Activated CD8-positive, alpha-beta T cell treated with anti-CD3 and anti-CD28 coated beads, Interleukin-2, amount 10 ng/mL, durations not matched to agents 7 days and 5 days (primary cell): ENCODE measurements around the gene ATP2A3. TPM values are rescaled to one million over a fixed set of nuclear protein-coding genes. Genes with fewer than 3 reads are reported as not detected.

ENCODE experiments used
- ATAC-seq: fragments of 150-1000 bp; cut with Tn5 transposase; one replicate; pipeline ENCODE4 v1.10.0; 2021; ENCODE audit warnings: moderate library complexity
- CTCF ChIA-PET: fragments of 350-600 bp; sonication (Branson Sonifier 250); formaldehyde crosslinking; loops from one replicate; lab custom pipeline; 2021; ENCODE audit warnings: antibody characterized with exemption; lab: Charles Lee
- POLR2A ChIA-PET: fragments of 350-600 bp; sonication (Branson Sonifier 250); formaldehyde crosslinking; loops from one replicate; lab custom pipeline; 2021; ENCODE audit warnings: antibody characterized with exemption; lab: Charles Lee
- DNase-seq: peaks from one replicate; pipeline ENCODE4 v3.0.0-alpha.2; 2020
- H3K27ac Mint-ChIP-seq: one replicate; pipeline ENCODE4 v1.8.0; 2021; ENCODE audit warnings: mild to moderate bottlenecking, mixed read lengths
- H3K27me3 Mint-ChIP-seq: one replicate; pipeline ENCODE4 v1.8.0; 2021; ENCODE audit warnings: low read depth, mixed read lengths
- H3K36me3 Mint-ChIP-seq: one replicate; pipeline ENCODE4 v1.8.0; 2021; ENCODE audit warnings: low read depth, mixed read lengths
- H3K4me1 Mint-ChIP-seq: one replicate; pipeline ENCODE4 v1.8.0; 2021; ENCODE audit warnings: low read depth, mixed read lengths
- H3K4me3 Mint-ChIP-seq: one replicate; pipeline ENCODE4 v1.8.0; 2021; ENCODE audit warnings: mild to moderate bottlenecking, mixed read lengths
- H3K9me3 Mint-ChIP-seq: one replicate; pipeline ENCODE4 v1.8.0; 2022; ENCODE audit warnings: mixed read lengths; ENCODE audit not compliant: insufficient read depth
- total RNA-seq, 2 experiments: library from RNA; stranded (reverse); gene quantifications; one replicate each; pipeline ENCODE4 v1.2.3, GENCODE V29; 2021

The ATP2A3 gene
- total RNA-seq, 2 experiments from 2014 or later = 341 to 354 TPM

DNA sequence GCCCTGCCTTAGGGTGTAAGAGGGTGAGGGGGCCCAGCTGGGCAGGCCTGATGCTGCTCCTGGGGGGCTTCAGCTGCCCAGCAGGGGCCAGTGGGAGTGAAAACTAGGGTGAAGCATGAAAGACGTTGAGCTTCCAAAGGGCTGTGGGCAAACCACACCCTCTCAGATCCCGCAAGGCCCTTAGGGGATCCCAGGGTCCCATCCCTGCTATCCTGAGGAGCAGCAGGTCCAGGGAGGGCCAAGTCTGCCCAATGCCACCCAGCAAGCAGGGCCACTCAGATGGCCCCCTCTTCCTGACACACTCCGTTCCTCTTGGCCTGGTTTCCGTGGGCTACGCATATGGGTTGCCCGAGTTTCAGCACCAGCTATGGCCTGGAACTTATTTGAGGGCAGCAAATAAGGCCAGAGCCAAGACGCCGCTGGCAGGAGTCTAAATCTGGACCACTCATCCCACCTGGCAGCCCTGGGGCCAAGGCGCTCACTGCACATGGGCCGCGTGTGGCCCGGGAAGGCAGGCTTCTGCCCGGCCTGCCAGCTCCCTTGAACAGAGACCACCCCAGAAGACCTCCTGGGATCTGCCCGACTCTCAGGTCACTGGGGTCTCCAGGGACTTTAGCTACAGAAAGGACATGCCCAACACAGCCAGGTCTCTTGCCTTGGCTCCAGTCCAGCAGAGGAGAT is 4.2 kb downstream of the ATP2A3 start:
- H3K9me3 Mint-ChIP-seq = no peaks in the 10 kb centered on the region
- ATAC-seq = no peak
- peaks cover 57% of the 10 kb centered on the region for H3K36me3 Mint-ChIP-seq
- ChIA-PET CTCF (interaction anchor here (3.8 kb wide), 1 partner anchor 46 kb away, joined by 21 read pairs; no protein-coding TSS in a partner anchor), POLR2A (interaction anchor here (0.6 kb wide), 1 partner anchor 46 kb away, joined by 3 read pairs; no protein-coding TSS in a partner anchor)
- peak overlapping the region; percentile 90 for H3K4me3 Mint-ChIP-seq
- DNase-seq = no peak
- no peaks in the 10 kb centered on the region for H3K27me3 Mint-ChIP-seq
- H3K4me1 Mint-ChIP-seq = peaks cover 56% of the 10 kb centered on the region
- peak overlapping the region; percentile 63 for H3K27ac Mint-ChIP-seq

GRCh38 chr17:3959295-3959899 is 4.8 kb downstream of the ATP2A3 start:
- Mint-ChIP-seq H3K27ac (no peak overlapping the region), H3K4me3 (no peak overlapping the region), H3K36me3 (peaks cover 57% of the 10 kb centered on the region), H3K9me3 (no peaks in the 10 kb centered on the region), H3K4me1 (peaks cover 55% of the 10 kb centered on the region), H3K27me3 (no peaks in the 10 kb centered on the region)
- ATAC-seq (no peak), DNase-seq (no peak)
- POLR2A ChIA-PET = interaction anchor here (0.6 kb wide), 1 partner anchor 45 kb away, joined by 3 read pairs; no protein-coding TSS in a partner anchor
- CTCF ChIA-PET = no interaction called here

- DNase-seq = no peak
- ATAC-seq = no peak
- Mint-ChIP-seq H3K36me3 (peaks cover 53% of the 10 kb centered on the region), H3K4me3 (no peak overlapping the region), H3K9me3 (no peaks in the 10 kb centered on the region), H3K27ac (peak overlapping the region; percentile 35), H3K4me1 (peaks cover 53% of the 10 kb centered on the region), H3K27me3 (no peaks in the 10 kb centered on the region)
- ChIA-PET POLR2A (no interaction called here), CTCF (interaction anchor here (1.8 kb wide), 1 partner anchor 44 kb away, joined by 9 read pairs; no protein-coding TSS in a partner anchor)
These were observed 6.3 kb downstream of the ATP2A3 start for GRCh38 chr17:3957735-3958599.

- peaks cover 46% of the 10 kb centered on the region for H3K4me1 Mint-ChIP-seq
- H3K36me3 Mint-ChIP-seq = peaks cover 50% of the 10 kb centered on the region
These were observed 7.3 kb downstream of the ATP2A3 start for GRCh38 chr17:3956983-3957382.

DNA sequence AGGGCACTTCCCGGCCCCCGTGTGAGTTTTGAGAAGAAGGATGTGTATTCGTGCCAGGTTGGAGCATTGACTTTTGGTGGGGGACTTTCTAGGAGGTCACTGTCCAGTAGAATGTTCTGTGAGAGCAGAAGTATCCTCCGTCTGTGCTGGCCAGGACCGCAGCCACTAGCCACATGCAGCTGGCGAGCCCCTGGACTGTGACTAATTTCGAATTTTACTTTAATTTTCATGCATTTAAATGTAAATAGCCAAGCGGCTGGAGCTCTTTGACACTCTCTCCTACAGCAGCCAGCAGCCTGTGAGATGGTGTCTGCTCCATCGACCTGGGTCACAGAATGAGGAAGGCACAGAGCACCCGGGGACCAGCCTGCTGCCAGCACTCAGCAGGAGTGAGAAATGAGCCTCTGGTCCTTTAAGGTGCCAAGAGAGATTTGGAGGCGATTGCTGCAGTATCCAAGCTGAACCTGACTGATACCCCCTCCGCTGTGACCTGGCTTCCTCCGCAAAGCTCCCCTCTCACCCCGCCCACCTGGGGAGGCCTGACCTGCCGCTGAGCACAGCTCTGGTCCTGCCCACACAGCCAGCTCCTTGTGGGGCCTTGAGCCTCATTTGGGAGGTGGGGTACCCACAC is 7.8 kb downstream of the ATP2A3 start:
- POLR2A ChIA-PET = interaction anchor here (1.7 kb wide), 1 partner anchor 8 kb away, joined by 8 read pairs; the partner anchor contains the start of gene ATP2A3
- DNase-seq (no peak), ATAC-seq (no peak)
- H3K9me3 Mint-ChIP-seq = no peaks in the 10 kb centered on the region
- peaks cover 40% of the 10 kb centered on the region for H3K4me1 Mint-ChIP-seq
- no peak overlapping the region for H3K4me3 Mint-ChIP-seq
- H3K27me3 Mint-ChIP-seq = no peaks in the 10 kb centered on the region
- CTCF ChIA-PET = interaction anchor here (0.6 to 1.8 kb wide), 2 partner anchors 42 to 184 kb away, joined by 3 to 9 read pairs; no protein-coding TSS in a partner anchor
- no peak overlapping the region for H3K27ac Mint-ChIP-seq
- peaks cover 50% of the 10 kb centered on the region for H3K36me3 Mint-ChIP-seq

More at GRCh38 chr17:3956983-3957382, 7.3 kb downstream of the ATP2A3 start:
- ChIA-PET CTCF (interaction anchor here (1.8 kb wide), 1 partner anchor 43 kb away, joined by 9 read pairs; no protein-coding TSS in a partner anchor), POLR2A (interaction anchor here (1.7 kb wide), 1 partner anchor 8 kb away, joined by 8 read pairs; the partner anchor contains the start of gene ATP2A3)
- Mint-ChIP-seq H3K4me3 (no peak overlapping the region), H3K27me3 (no peaks in the 10 kb centered on the region), H3K9me3 (no peaks in the 10 kb centered on the region), H3K27ac (peak overlapping the region; percentile 35)
- no peak for ATAC-seq
- no peak for DNase-seq

DNA sequence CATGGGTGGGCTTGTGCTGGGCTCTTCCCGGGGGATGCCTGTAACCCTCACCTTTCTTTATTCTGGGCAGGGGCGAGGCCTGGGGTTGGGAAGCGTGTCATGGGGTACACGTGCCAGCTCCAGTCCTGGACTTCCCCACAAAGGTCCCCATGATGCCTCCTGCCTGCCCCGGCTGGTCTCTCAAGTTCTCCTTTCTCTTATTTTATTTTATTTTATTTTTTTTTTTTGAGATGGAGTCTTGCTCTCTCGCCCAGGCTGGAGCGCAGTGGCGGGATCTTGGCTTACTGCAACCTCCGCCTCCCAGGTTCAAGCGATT is 8.6 kb downstream of the ATP2A3 start:
- Mint-ChIP-seq H3K4me1 (peaks cover 32% of the 10 kb centered on the region), H3K27me3 (no peaks in the 10 kb centered on the region), H3K27ac (no peak overlapping the region), H3K36me3 (peaks cover 46% of the 10 kb centered on the region), H3K9me3 (no peaks in the 10 kb centered on the region), H3K4me3 (no peak overlapping the region)
- ChIA-PET CTCF (no interaction called here), POLR2A (interaction anchor here (1.7 kb wide), 1 partner anchor 9 kb away, joined by 8 read pairs; the partner anchor contains the start of gene ATP2A3)
- ATAC-seq (no peak), DNase-seq (no peak)

DNA sequence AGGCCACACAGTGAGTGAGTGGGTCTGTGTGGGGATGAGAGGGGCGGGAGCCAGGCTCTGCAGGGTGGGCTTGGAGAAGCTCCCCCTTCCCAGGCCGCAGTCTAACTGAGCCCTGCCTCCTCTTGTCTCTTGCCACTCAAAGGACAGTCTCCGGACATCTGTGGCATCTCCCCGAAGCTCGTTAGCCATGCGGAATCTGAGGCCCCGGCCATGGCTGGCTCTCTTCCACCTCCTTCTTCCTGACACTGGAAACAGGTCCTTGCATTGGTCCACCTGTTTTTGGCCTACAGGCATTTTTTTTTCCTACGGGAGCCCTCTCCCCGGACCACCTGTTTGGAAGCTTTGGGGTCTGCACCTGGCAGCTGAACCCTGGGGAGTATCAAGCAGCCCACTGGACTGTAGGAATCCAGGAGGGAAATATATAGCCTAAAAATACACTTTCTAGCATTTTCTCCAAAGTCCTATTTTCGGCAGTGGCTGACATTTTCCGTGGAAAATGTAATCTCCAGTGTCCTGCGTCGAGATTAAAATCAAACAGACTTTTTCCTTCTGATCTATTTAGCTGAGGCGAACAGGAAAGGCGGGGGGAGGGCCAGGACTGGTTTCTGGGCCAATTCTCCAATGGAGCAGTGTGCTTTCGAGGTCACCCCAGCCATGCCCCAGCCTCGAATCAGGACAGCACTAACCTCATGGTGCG is 9.1 kb downstream of the ATP2A3 start:
- Mint-ChIP-seq H3K36me3 (peaks cover 45% of the 10 kb centered on the region), H3K4me1 (peaks cover 27% of the 10 kb centered on the region), H3K27ac (no peak overlapping the region), H3K9me3 (no peaks in the 10 kb centered on the region), H3K4me3 (no peak overlapping the region), H3K27me3 (no peaks in the 10 kb centered on the region)
- DNase-seq = no peak
- ATAC-seq = no peak
- POLR2A ChIA-PET = interaction anchor here (0.8 kb wide), 1 partner anchor 55 kb away, joined by 3 read pairs; no protein-coding TSS in a partner anchor
- CTCF ChIA-PET = no interaction called here

DNA sequence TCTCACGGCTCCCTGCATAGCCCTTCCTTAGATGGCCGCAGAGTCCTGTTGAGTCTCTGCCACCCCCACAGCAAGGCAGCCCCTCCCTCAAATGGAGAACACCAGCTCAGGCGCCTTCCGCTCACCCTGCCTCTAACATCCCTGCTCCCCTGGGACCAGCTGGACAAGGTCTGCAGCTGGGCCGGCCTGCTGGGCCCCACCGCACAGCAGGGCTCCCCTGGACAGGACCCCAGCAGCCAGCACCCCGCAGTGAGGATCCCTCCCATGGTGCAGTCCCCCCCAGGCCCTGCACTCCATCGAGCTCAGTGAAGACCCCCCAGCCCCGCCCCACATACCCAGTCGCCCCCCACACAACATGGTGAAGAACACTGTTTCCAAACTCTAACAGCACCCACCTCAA is 10.2 kb downstream of the ATP2A3 start:
- ChIA-PET POLR2A (interaction anchor here (1.1 to 1.6 kb wide), 2 partner anchors 9 to 11 kb away, joined by 3 read pairs; no protein-coding TSS in a partner anchor), CTCF (no interaction called here)
- Mint-ChIP-seq H3K4me3 (no peak overlapping the region), H3K36me3 (peaks cover 48% of the 10 kb centered on the region), H3K27ac (no peak overlapping the region), H3K9me3 (no peaks in the 10 kb centered on the region), H3K4me1 (peaks cover 18% of the 10 kb centered on the region), H3K27me3 (no peaks in the 10 kb centered on the region)
- DNase-seq (no peak), ATAC-seq (no peak)

GRCh38 chr17:3953542-3953941 is 10.7 kb downstream of the ATP2A3 start:
- ATAC-seq (no peak), DNase-seq (no peak)
- H3K9me3 Mint-ChIP-seq = no peaks in the 10 kb centered on the region
- H3K4me3 Mint-ChIP-seq = no peak overlapping the region
- H3K27ac Mint-ChIP-seq = no peak overlapping the region
- peaks cover 18% of the 10 kb centered on the region for H3K4me1 Mint-ChIP-seq
- no peaks in the 10 kb centered on the region for H3K27me3 Mint-ChIP-seq
- ChIA-PET POLR2A (interaction anchor here (1.1 to 1.6 kb wide), 2 partner anchors 9 to 11 kb away, joined by 3 read pairs; no protein-coding TSS in a partner anchor), CTCF (no interaction called here)
- H3K36me3 Mint-ChIP-seq = peaks cover 51% of the 10 kb centered on the region

GRCh38 chr17:3952186-3952585 is 12.1 kb downstream of the ATP2A3 start:
- Mint-ChIP-seq H3K36me3 (peaks cover 53% of the 10 kb centered on the region), H3K27me3 (no peaks in the 10 kb centered on the region), H3K27ac (no peak overlapping the region), H3K9me3 (no peaks in the 10 kb centered on the region), H3K4me3 (no peak overlapping the region), H3K4me1 (peaks cover 12% of the 10 kb centered on the region)
- ATAC-seq (no peak), DNase-seq (no peak)
- ChIA-PET POLR2A (no interaction called here), CTCF (no interaction called here)
